A673 (cell line): ENCODE results near the gene GSG1L. TPM values are rescaled to one million over a fixed set of nuclear protein-coding genes. Genes with fewer than 3 reads are reported as not detected.

ENCODE experiments used
- BruUV-seq: library from RNA; stranded (reverse); fragments of 400-500 nt; replicated peaks from 2 replicates; lab custom pipeline; 2021; lab: Mats Ljungman, UMichigan
- CTCF ChIA-PET: fragments of 300-600 bp; sonication (Branson Sonifier 250); formaldehyde crosslinking; loops from one replicate; lab custom pipeline; 2022; ENCODE audit warnings: antibody characterized with exemption; lab: Charles Lee
- POLR2A ChIA-PET: fragments of 300-600 bp; sonication (Branson Sonifier 250); formaldehyde crosslinking; loops from one replicate; lab custom pipeline; 2022; ENCODE audit warnings: antibody characterized with exemption; ENCODE audit not compliant: low non-redundant PET; lab: Charles Lee
- DNase-seq: peaks from one replicate; pipeline ENCODE4 v3.0.0-alpha.2; 2015; ENCODE audit warnings: low spot score
- H3K27ac ChIP-seq: fragments of 200-600 bp; sonication (generic); 2 replicates; pipeline ENCODE4 v1.5.1; 2016; ENCODE audit warnings: mixed run types, low read depth, mild to moderate bottlenecking, mixed read lengths, antibody characterized with exemption, low read length; ENCODE audit not compliant: poor library complexity, severe bottlenecking
- H3K27me3 ChIP-seq: fragments of 200-600 bp; sonication (generic); replicated peaks from 2 replicates; pipeline ENCODE4 v1.6.1; 2017; ENCODE audit warnings: mixed run types, low read depth, mild to moderate bottlenecking, mixed read lengths, antibody characterized with exemption, low read length; ENCODE audit not compliant: insufficient read depth, poor library complexity
- H3K36me3 ChIP-seq: fragments of 200-600 bp; sonication (generic); 2 replicates; pipeline ENCODE4 v1.6.1; 2016; ENCODE audit warnings: mixed run types, mild to moderate bottlenecking, mixed read lengths, antibody characterized with exemption, low read length; ENCODE audit not compliant: insufficient read depth, poor library complexity, severe bottlenecking
- H3K4me1 ChIP-seq: fragments of 200-600 bp; sonication (generic); 2 replicates; pipeline ENCODE4 v1.6.1; 2017; ENCODE audit warnings: mixed run types, mild to moderate bottlenecking, mixed read lengths, antibody characterized with exemption, low read length; ENCODE audit not compliant: insufficient read depth, poor library complexity, severe bottlenecking
- H3K4me3 ChIP-seq: fragments of 200-600 bp; sonication (generic); 2 replicates; pipeline ENCODE4 v1.5.1; 2016; ENCODE audit warnings: low read depth, mixed run types, mild to moderate bottlenecking, mixed read lengths, low read length; ENCODE audit not compliant: poor library complexity, severe bottlenecking
- H3K9me3 ChIP-seq: fragments of 200-600 bp; sonication (generic); 2 replicates; pipeline ENCODE4 v1.6.1; 2016; ENCODE audit warnings: mixed run types, low read depth, mild to moderate bottlenecking, mixed read lengths, antibody characterized with exemption, low read length; ENCODE audit not compliant: poor library complexity, severe bottlenecking
- EZH2 ChIP-seq: fragments of 200-600 bp; sonication (generic); IDR thresholded peaks from 2 replicates; pipeline ENCODE4 v1.6.1; 2017; ENCODE audit warnings: borderline replicate concordance, low read depth, mild to moderate bottlenecking, mixed read lengths, antibody characterized with exemption, low read length; ENCODE audit not compliant: poor library complexity, severe bottlenecking
- intact Hi-C: fragments of 100-400 bp; cut with micrococcal nuclease; formaldehyde crosslinking; loops from one replicate; pipeline ENCODE4 v1.10.0; 2022; ENCODE audit not compliant: unreplicated experiment
- total RNA-seq: library from RNA; stranded (reverse); gene quantifications from 2 replicates; pipeline ENCODE4 v1.2.3, GENCODE V29; 2021
- TF ChIP-seq, protein P1 (sequence below): fragments of 300-800, 200-600 bp; sonication (generic); conservative IDR thresholded peaks from 2 replicates; pipeline ENCODE4 v1.5.1; 2017; ENCODE audit warnings: low read depth, mild to moderate bottlenecking, antibody characterized with exemption, low read length, moderate library complexity, mixed read lengths

Gene GSG1L
- total RNA-seq, 1 experiment from 2014 or later = not detected

DNA sequence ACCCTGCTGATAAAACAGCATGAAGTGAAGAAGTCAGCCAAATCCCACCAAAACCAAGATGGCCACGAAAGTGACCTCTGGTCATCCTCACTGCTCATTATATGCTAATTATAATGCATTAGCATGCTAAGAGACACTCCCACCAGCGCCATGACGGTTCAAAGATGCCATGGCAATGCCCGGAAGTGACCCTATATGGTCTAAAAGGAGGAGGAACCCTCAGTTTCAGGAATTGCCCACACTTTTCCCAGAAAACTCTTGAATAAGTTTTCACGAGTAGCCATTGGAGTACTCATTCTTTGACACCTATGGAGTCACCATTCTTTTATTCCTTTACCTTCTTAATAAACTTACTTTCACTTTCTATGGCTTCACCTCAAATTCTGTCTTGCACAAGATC lies 44.3 kb downstream of the GSG1L start:
- no peak for DNase-seq
- Histone ChIP-seq H3K36me3 (no peaks in the 10 kb centered on the region), H3K4me3 (no peak overlapping the region), H3K9me3 (peaks cover 5% of the 10 kb centered on the region), H3K4me1 (no peaks in the 10 kb centered on the region), H3K27ac (no peak overlapping the region), H3K27me3 (peaks cover 13% of the 10 kb centered on the region)
- TF ChIP-seq, protein P1, sequence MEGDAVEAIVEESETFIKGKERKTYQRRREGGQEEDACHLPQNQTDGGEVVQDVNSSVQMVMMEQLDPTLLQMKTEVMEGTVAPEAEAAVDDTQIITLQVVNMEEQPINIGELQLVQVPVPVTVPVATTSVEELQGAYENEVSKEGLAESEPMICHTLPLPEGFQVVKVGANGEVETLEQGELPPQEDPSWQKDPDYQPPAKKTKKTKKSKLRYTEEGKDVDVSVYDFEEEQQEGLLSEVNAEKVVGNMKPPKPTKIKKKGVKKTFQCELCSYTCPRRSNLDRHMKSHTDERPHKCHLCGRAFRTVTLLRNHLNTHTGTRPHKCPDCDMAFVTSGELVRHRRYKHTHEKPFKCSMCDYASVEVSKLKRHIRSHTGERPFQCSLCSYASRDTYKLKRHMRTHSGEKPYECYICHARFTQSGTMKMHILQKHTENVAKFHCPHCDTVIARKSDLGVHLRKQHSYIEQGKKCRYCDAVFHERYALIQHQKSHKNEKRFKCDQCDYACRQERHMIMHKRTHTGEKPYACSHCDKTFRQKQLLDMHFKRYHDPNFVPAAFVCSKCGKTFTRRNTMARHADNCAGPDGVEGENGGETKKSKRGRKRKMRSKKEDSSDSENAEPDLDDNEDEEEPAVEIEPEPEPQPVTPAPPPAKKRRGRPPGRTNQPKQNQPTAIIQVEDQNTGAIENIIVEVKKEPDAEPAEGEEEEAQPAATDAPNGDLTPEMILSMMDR = no peak
- no peak for TF ChIP-seq EZH2
- no TSS peak for BruUV-seq
- intact Hi-C loops = no loop called here
- POLR2A ChIA-PET = no interaction called here
- CTCF ChIA-PET = no interaction called here

DNA sequence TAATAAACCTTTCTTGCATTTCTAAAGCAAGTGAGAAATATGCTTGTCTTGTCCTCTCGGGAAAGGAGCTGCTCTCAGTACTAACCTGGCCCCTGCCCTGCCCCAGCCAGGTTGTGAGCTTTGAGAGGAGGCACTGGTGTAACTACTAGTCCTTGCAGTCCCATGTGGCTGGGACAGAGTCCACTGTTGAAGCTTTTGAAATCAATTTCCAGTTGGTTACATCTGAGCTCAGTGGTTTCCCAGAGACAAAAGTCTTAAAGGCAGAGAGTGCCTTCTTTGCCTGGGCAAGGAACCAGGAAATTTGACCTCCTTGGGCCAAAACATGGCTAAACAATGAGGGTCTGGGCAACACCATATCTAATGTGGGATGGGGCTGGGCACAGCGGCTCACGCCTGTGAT lies 48.7 kb downstream of the GSG1L start:
- H3K4me3 ChIP-seq = no peak overlapping the region
- TF ChIP-seq EZH2 = no peak
- TF ChIP-seq, protein P1 = no peak
- no peaks in the 10 kb centered on the region for H3K36me3 ChIP-seq
- H3K4me1 ChIP-seq = peaks cover 25% of the 10 kb centered on the region
- H3K27ac ChIP-seq = no peak overlapping the region
- intact Hi-C loops = no loop called here
- H3K27me3 ChIP-seq = peaks cover 13% of the 10 kb centered on the region
- DNase-seq = no peak
- BruUV-seq = no TSS peak
- ChIA-PET CTCF (no interaction called here), POLR2A (no interaction called here)
- H3K9me3 ChIP-seq = no peaks in the 10 kb centered on the region

DNA sequence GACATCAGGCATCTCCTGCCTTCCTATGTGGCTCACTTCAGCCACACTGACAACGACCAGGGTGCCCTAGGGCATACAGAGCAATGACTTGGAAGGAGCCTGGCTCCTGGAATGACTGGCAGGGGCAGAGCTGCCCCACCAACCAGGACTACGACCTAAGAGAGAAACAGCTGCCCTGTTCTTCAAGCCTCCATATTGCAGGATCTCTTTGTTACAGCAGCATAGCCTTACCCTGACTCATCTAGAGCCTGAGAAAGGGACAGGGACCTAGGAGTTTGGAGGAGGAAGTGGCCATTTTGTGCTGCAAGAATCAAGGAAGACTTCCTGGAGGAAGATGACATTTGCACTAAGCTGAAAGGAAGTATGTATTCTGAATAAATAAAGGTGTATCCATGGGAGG lies 49.6 kb downstream of the GSG1L start:
- peaks cover 13% of the 10 kb centered on the region for H3K27me3 ChIP-seq
- intact Hi-C loops = no loop called here
- no peak overlapping the region for H3K27ac ChIP-seq
- DNase-seq = no peak
- CTCF ChIA-PET = no interaction called here
- no TSS peak for BruUV-seq
- H3K36me3 ChIP-seq = no peaks in the 10 kb centered on the region
- POLR2A ChIA-PET = no interaction called here
- H3K9me3 ChIP-seq = no peaks in the 10 kb centered on the region
- TF ChIP-seq EZH2 = no peak
- TF ChIP-seq, protein P1 = no peak
- H3K4me3 ChIP-seq = no peak overlapping the region
- peaks cover 25% of the 10 kb centered on the region for H3K4me1 ChIP-seq
